CD8-positive, alpha-beta memory T cell (primary cell): ENCODE results near the gene RAVER2. TPM values are rescaled to one million over a fixed set of nuclear protein-coding genes. Genes with fewer than 3 reads are reported as not detected.

Source experiments
- CTCF ChIA-PET: fragments of 350-600 bp; sonication (Branson Sonifier 250); formaldehyde crosslinking; loops from one replicate; lab custom pipeline; 2021; ENCODE audit warnings: antibody characterized with exemption; lab: Charles Lee
- POLR2A ChIA-PET: fragments of 350-600 bp; sonication (Branson Sonifier 250); formaldehyde crosslinking; loops from one replicate; lab custom pipeline; 2021; ENCODE audit warnings: antibody characterized with exemption; lab: Charles Lee
- DNase-seq, 5 donors: peaks; one replicate each; pipeline versions ENCODE4 v3.0.0 to v3.0.0-alpha.2; 2020 to 2022; ENCODE audit warnings: mixed read lengths in 1 of 5
- H3K27ac ChIP-seq: one replicate; pipeline ENCODE4 v1.7.0; 2013; ENCODE audit warnings: low read depth, mild to moderate bottlenecking, low read length, moderate library complexity
- H3K27me3 ChIP-seq: 2 replicates; pipeline ENCODE4 v1.7.0; 2013; ENCODE audit warnings: low read length, mild to moderate bottlenecking; ENCODE audit not compliant: insufficient read depth, poor library complexity, severe bottlenecking
- H3K36me3 ChIP-seq: 2 replicates; pipeline ENCODE4 v1.7.0; 2013; ENCODE audit warnings: mild to moderate bottlenecking, low read length, moderate library complexity; ENCODE audit not compliant: insufficient read depth
- H3K4me1 ChIP-seq: 2 replicates; pipeline ENCODE4 v1.7.0; 2013; ENCODE audit warnings: mild to moderate bottlenecking, low read length, moderate library complexity; ENCODE audit not compliant: insufficient read depth
- H3K4me3 ChIP-seq: 2 replicates; pipeline ENCODE4 v1.7.0; 2013; ENCODE audit warnings: mild to moderate bottlenecking, low read length
- H3K9me3 ChIP-seq: 2 replicates; pipeline ENCODE4 v1.7.0; 2013; ENCODE audit warnings: mild to moderate bottlenecking, low read length
- H3K27ac Mint-ChIP-seq, 8 donors: one replicate each; pipeline ENCODE4 v1.8.0; 2020 to 2021; ENCODE audit warnings: mixed read lengths in 8 of 8, mild to moderate bottlenecking in 6 of 8, inconsistent platforms in 3 of 8, moderate library complexity in 3 of 8
- H3K27me3 Mint-ChIP-seq, 2 donors: one replicate each; pipeline ENCODE4 v1.8.0; 2020 to 2021; ENCODE audit warnings: mixed read lengths in 2 of 2, mild to moderate bottlenecking in 1 of 2, moderate library complexity in 1 of 2
- H3K36me3 Mint-ChIP-seq, 3 donors: one replicate each; pipeline ENCODE4 v1.8.0; 2020 to 2021; ENCODE audit warnings: mixed read lengths in 3 of 3, inconsistent platforms in 1 of 3, mild to moderate bottlenecking in 1 of 3
- H3K4me1 Mint-ChIP-seq, 3 donors: one replicate each; pipeline ENCODE4 v1.8.0; 2020 to 2021; ENCODE audit warnings: mixed read lengths in 3 of 3, inconsistent platforms in 1 of 3, mild to moderate bottlenecking in 1 of 3
- H3K4me3 Mint-ChIP-seq, 7 donors: one replicate each; pipeline ENCODE4 v1.8.0; 2020 to 2021; ENCODE audit warnings: mixed read lengths in 7 of 7, mild to moderate bottlenecking in 6 of 7, moderate library complexity in 4 of 7, inconsistent platforms in 2 of 7
- H3K9me3 Mint-ChIP-seq, 5 donors: one replicate each; pipeline ENCODE4 v1.8.0; 2020 to 2022; ENCODE audit warnings: mixed read lengths in 5 of 5, mild to moderate bottlenecking in 3 of 5, moderate library complexity in 2 of 5, inconsistent platforms in 1 of 5
- polyA plus RNA-seq: library from polyadenylated mRNA; unstranded; fragments of 300-500 nt; fragmentation: Illumina TruSeq; gene quantifications from one replicate; pipeline ENCODE4 v1.2.3, GENCODE V29; 2021
- total RNA-seq, 2 experiments: library from RNA; stranded (reverse); gene quantifications; one replicate each; pipeline ENCODE4 v1.2.3, GENCODE V29; 2021

Gene RAVER2
- total and polyA plus RNA-seq, 3 experiments from 2014 or later = 1.5 to 6.8 (median 6.7) TPM

- no peak overlapping the region for H3K27ac ChIP-seq
These were observed 127.2 kb downstream of the RAVER2 start for GRCh38 chr1:64872067-64872466.

GRCh38 chr1:64873576-64873975 lies 128.7 kb downstream of the RAVER2 start:
- Histone ChIP-seq H3K27ac (no peak overlapping the region), H3K9me3 (no peaks in the 10 kb centered on the region), H3K36me3 (peaks cover 67% of the 10 kb centered on the region), H3K4me3 (no peak overlapping the region), H3K4me1 (peaks cover 39% of the 10 kb centered on the region), H3K27me3 (no peaks in the 10 kb centered on the region)
- Mint-ChIP-seq H3K9me3 (no peaks in the 10 kb centered on the region), H3K27ac (peak overlapping the region in 4 of 8 donors; percentile 37 to 47 (median 44)), H3K4me1 (peaks cover 62 to 71% (median 69%) of the 10 kb centered on the region in 3 donors), H3K36me3 (peaks cover 29 to 96% (median 34%) of the 10 kb centered on the region in 3 donors), H3K27me3 (peaks cover 0 to 7% of the 10 kb centered on the region in 2 donors), H3K4me3 (no peak overlapping the region)
- POLR2A ChIA-PET = interaction anchor here (0.5 kb wide), 1 partner anchor 195 kb away, joined by 3 read pairs; no protein-coding TSS in a partner anchor
- CTCF ChIA-PET = interaction anchor here (1.5 kb wide), 1 partner anchor 9 kb away, joined by 3 read pairs; no protein-coding TSS in a partner anchor
- no peak for DNase-seq

More at GRCh38 chr1:64872067-64872466, 127.2 kb downstream of the RAVER2 start:
- no peaks in the 10 kb centered on the region for H3K9me3 ChIP-seq
- Mint-ChIP-seq H3K36me3 (peaks cover 28 to 98% (median 34%) of the 10 kb centered on the region in 3 donors), H3K9me3 (no peaks in the 10 kb centered on the region), H3K4me3 (no peak overlapping the region), H3K4me1 (peaks cover 51 to 57% (median 55%) of the 10 kb centered on the region in 3 donors), H3K27me3 (peaks cover 0 to 5% of the 10 kb centered on the region in 2 donors), H3K27ac (peak overlapping the region in 5 of 8 donors; percentile 8 to 67 (median 15))
- peaks cover 79% of the 10 kb centered on the region for H3K36me3 ChIP-seq
- CTCF ChIA-PET = interaction anchor here (1.5 kb wide), 1 partner anchor 203 kb away, joined by 3 read pairs; no protein-coding TSS in a partner anchor
- H3K4me3 ChIP-seq = no peak overlapping the region
- peaks cover 27% of the 10 kb centered on the region for H3K4me1 ChIP-seq
- no peak for DNase-seq
- H3K27me3 ChIP-seq = no peaks in the 10 kb centered on the region
- POLR2A ChIA-PET = no interaction called here

- peaks cover 58% of the 10 kb centered on the region for H3K36me3 ChIP-seq
- no peak overlapping the region for H3K4me3 ChIP-seq
- no peak overlapping the region for H3K27ac ChIP-seq
- H3K36me3 Mint-ChIP-seq = peaks cover 27 to 95% (median 32%) of the 10 kb centered on the region in 3 donors
- no peaks in the 10 kb centered on the region for H3K9me3 Mint-ChIP-seq
- H3K4me3 Mint-ChIP-seq = peak overlapping the region in 1 of 7 donors; percentile 32
- H3K27me3 ChIP-seq = no peaks in the 10 kb centered on the region
- peaks cover 46% of the 10 kb centered on the region for H3K4me1 ChIP-seq
- H3K27ac Mint-ChIP-seq = peak overlapping the region; percentile 54 to 93 (median 80)
- H3K9me3 ChIP-seq = no peaks in the 10 kb centered on the region
- peaks cover 70 to 75% (median 75%) of the 10 kb centered on the region in 3 donors for H3K4me1 Mint-ChIP-seq
- no peak for DNase-seq
- POLR2A ChIA-PET = interaction anchor here (0.8 kb wide), 1 partner anchor 190 kb away, joined by 3 read pairs; no protein-coding TSS in a partner anchor
- H3K27me3 Mint-ChIP-seq = peaks cover 0 to 7% of the 10 kb centered on the region in 2 donors
- CTCF ChIA-PET = interaction anchor here (1.5 kb wide), 1 partner anchor 11 kb away, joined by 3 read pairs; no protein-coding TSS in a partner anchor
These were observed 129.8 kb downstream of the RAVER2 start for GRCh38 chr1:64874666-64875065.

- H3K36me3 ChIP-seq = peaks cover 55% of the 10 kb centered on the region
- peak overlapping the region in 5 of 7 donors; percentile 63 to 89 (median 72) for H3K4me3 Mint-ChIP-seq
- peaks cover 27 to 92% (median 32%) of the 10 kb centered on the region in 3 donors for H3K36me3 Mint-ChIP-seq
- peaks cover 46% of the 10 kb centered on the region for H3K4me1 ChIP-seq
- H3K9me3 ChIP-seq = no peaks in the 10 kb centered on the region
- peak overlapping the region; percentile 60 to 93 (median 84) for H3K27ac Mint-ChIP-seq
- no peaks in the 10 kb centered on the region for H3K9me3 Mint-ChIP-seq
- H3K4me1 Mint-ChIP-seq = peaks cover 73 to 80% (median 79%) of the 10 kb centered on the region in 3 donors
- H3K27me3 ChIP-seq = no peaks in the 10 kb centered on the region
- H3K4me3 ChIP-seq = no peak overlapping the region
- peaks cover 0 to 7% of the 10 kb centered on the region in 2 donors for H3K27me3 Mint-ChIP-seq
- CTCF ChIA-PET = interaction anchor here (1.1 to 1.5 kb wide), 2 partner anchors 11 to 18 kb away, joined by 3 read pairs; no protein-coding TSS in a partner anchor
- POLR2A ChIA-PET = interaction anchor here (0.6 to 0.8 kb wide), 2 partner anchors 39 to 189 kb away, joined by 3 read pairs; no protein-coding TSS in a partner anchor
- DNase-seq = no peak
- no peak overlapping the region for H3K27ac ChIP-seq
These were observed 130.2 kb downstream of the RAVER2 start for GRCh38 chr1:64875101-64875500.

- H3K4me1 Mint-ChIP-seq = peaks cover 78 to 85% (median 84%) of the 10 kb centered on the region in 3 donors
- ChIA-PET CTCF (interaction anchor here (1.1 kb wide), 1 partner anchor 18 kb away, joined by 3 read pairs; no protein-coding TSS in a partner anchor), POLR2A (interaction anchor here (0.6 to 0.8 kb wide), 2 partner anchors 40 to 189 kb away, joined by 3 read pairs; no protein-coding TSS in a partner anchor)
- peak overlapping the region in 6 of 7 donors; percentile 60 to 89 (median 79) for H3K4me3 Mint-ChIP-seq
- H3K27ac ChIP-seq = no peak overlapping the region
- H3K4me1 ChIP-seq = peaks cover 46% of the 10 kb centered on the region
- DNase-seq = no peak
- no peaks in the 10 kb centered on the region for H3K27me3 ChIP-seq
- no peaks in the 10 kb centered on the region for H3K9me3 ChIP-seq
- H3K9me3 Mint-ChIP-seq = no peaks in the 10 kb centered on the region
- peak overlapping the region in 7 of 8 donors; percentile 33 to 98 (median 86) for H3K27ac Mint-ChIP-seq
- peaks cover 50% of the 10 kb centered on the region for H3K36me3 ChIP-seq
- H3K4me3 ChIP-seq = no peak overlapping the region
- peaks cover 0 to 7% of the 10 kb centered on the region in 2 donors for H3K27me3 Mint-ChIP-seq
- H3K36me3 Mint-ChIP-seq = peaks cover 27 to 92% (median 32%) of the 10 kb centered on the region in 3 donors
These were observed 130.7 kb downstream of the RAVER2 start for GRCh38 chr1:64875606-64876005.

GRCh38 chr1:64877151-64877550 lies 132.3 kb downstream of the RAVER2 start:
- peak in 4 of 5 donors; percentile 33 to 88 (median 74) for DNase-seq
- H3K27me3 ChIP-seq = no peaks in the 10 kb centered on the region
- POLR2A ChIA-PET = interaction anchor here (0.5 to 2.3 kb wide), 9 partner anchors 9 to 192 kb away, joined by 3 to 27 read pairs (median 6); partner anchors contain the start of gene JAK1
- H3K4me1 ChIP-seq = peaks cover 55% of the 10 kb centered on the region
- H3K4me3 ChIP-seq = peak overlapping the region; percentile 6
- H3K27ac ChIP-seq = no peak overlapping the region
- Mint-ChIP-seq H3K27me3 (peaks cover 0 to 5% of the 10 kb centered on the region in 2 donors), H3K27ac (peak overlapping the region in 7 of 8 donors; percentile 76 to 98 (median 86)), H3K9me3 (no peaks in the 10 kb centered on the region), H3K4me1 (peaks cover 78 to 90% (median 89%) of the 10 kb centered on the region in 3 donors), H3K36me3 (peaks cover 24 to 87% (median 26%) of the 10 kb centered on the region in 3 donors), H3K4me3 (peak overlapping the region; percentile 72 to 84 (median 83))
- H3K36me3 ChIP-seq = peaks cover 35% of the 10 kb centered on the region
- CTCF ChIA-PET = interaction anchor here (1.0 to 1.8 kb wide), 7 partner anchors 11 to 194 kb away, joined by 3 to 4 read pairs (median 3); no protein-coding TSS in a partner anchor
- no peaks in the 10 kb centered on the region for H3K9me3 ChIP-seq

GRCh38 chr1:64877598-64877997 lies 132.7 kb downstream of the RAVER2 start:
- peaks cover 30% of the 10 kb centered on the region for H3K36me3 ChIP-seq
- no peak overlapping the region for H3K27ac ChIP-seq
- Mint-ChIP-seq H3K27ac (peak overlapping the region in 7 of 8 donors; percentile 76 to 98 (median 85)), H3K9me3 (no peaks in the 10 kb centered on the region), H3K27me3 (peaks cover 0 to 5% of the 10 kb centered on the region in 2 donors), H3K4me1 (peaks cover 79 to 90% (median 89%) of the 10 kb centered on the region in 3 donors), H3K4me3 (peak overlapping the region; percentile 72 to 84 (median 83)), H3K36me3 (peaks cover 20 to 85% (median 24%) of the 10 kb centered on the region in 3 donors)
- DNase-seq = no peak
- POLR2A ChIA-PET = interaction anchor here (0.5 to 2.3 kb wide), 9 partner anchors 9 to 191 kb away, joined by 3 to 27 read pairs (median 6); partner anchors contain the start of gene JAK1
- no peaks in the 10 kb centered on the region for H3K27me3 ChIP-seq
- H3K4me1 ChIP-seq = peaks cover 59% of the 10 kb centered on the region
- no peaks in the 10 kb centered on the region for H3K9me3 ChIP-seq
- H3K4me3 ChIP-seq = peak overlapping the region; percentile 6
- CTCF ChIA-PET = interaction anchor here (1.0 to 1.8 kb wide), 6 partner anchors 11 to 193 kb away, joined by 3 to 4 read pairs (median 3); no protein-coding TSS in a partner anchor
